Endothelial cell of umbilical vein (primary cell): ENCODE results near the gene MUC5AC. TPM values are rescaled to one million over a fixed set of nuclear protein-coding genes. Genes with fewer than 3 reads are reported as not detected.

Experiments used
- BruUV-seq: library from RNA; stranded (reverse); fragments of 400-500 nt; replicated peaks from 2 replicates; lab custom pipeline; 2021; lab: Mats Ljungman, UMichigan
- CTCF ChIA-PET: fragments of 300-600, 350-600 bp; sonication (Branson Sonifier 250); formaldehyde crosslinking; loops from one replicate; lab custom pipeline; 2021; ENCODE audit warnings: antibody characterized with exemption, inconsistent platforms; lab: Charles Lee
- POLR2A ChIA-PET: fragments of 300-600, 350-600 bp; sonication (Branson Sonifier 250); formaldehyde crosslinking; loops from one replicate; lab custom pipeline; 2021; ENCODE audit warnings: antibody characterized with exemption, inconsistent platforms; lab: Charles Lee
- DNase-seq: peaks from one replicate; pipeline ENCODE4 v3.0.0-alpha.2; 2011; ENCODE audit warnings: low read depth, low spot score
- FAIRE-seq: peaks from 2 replicates; lab custom pipeline; 2011; peaks lifted over from hg19 to GRCh38; lab: Jason Lieb, UNC
- H2AFZ ChIP-seq: 2 replicates; pipeline ENCODE4 v1.6.0; 2012; ENCODE audit warnings: low read depth, low read length, control low read depth, inconsistent platforms
- H3K27ac ChIP-seq: 2 replicates; pipeline ENCODE4 v1.5.1; 2011; ENCODE audit warnings: low read depth, mild to moderate bottlenecking, control low read depth, low read length, moderate library complexity; ENCODE audit not compliant: insufficient read depth
- H3K27me3 ChIP-seq, 2 experiments: 2 replicates each; pipeline versions ENCODE4 v1.6.0 to v1.6.1; 2011; ENCODE audit warnings: low read length in 2 of 2, mixed read lengths in 1 of 2; ENCODE audit not compliant: control insufficient read depth in 2 of 2, insufficient read depth in 2 of 2
- H3K36me3 ChIP-seq, 2 experiments: 2 replicates in 1 of 2; 3 replicates in 1 of 2; pipeline ENCODE4 v1.5.1; 2011; ENCODE audit warnings: low read length in 2 of 2, mild to moderate bottlenecking in 1 of 2, moderate library complexity in 1 of 2; ENCODE audit not compliant: control insufficient read depth in 2 of 2, insufficient read depth in 2 of 2; ENCODE audit errors: extremely low read depth in 1 of 2
- H3K4me1 ChIP-seq: 3 replicates; pipeline ENCODE4 v1.5.1; 2011; ENCODE audit warnings: mild to moderate bottlenecking, low read length; ENCODE audit not compliant: control insufficient read depth, insufficient read depth; ENCODE audit errors: extremely low read depth
- H3K4me2 ChIP-seq: 2 replicates; pipeline ENCODE4 v1.6.1; 2011; ENCODE audit warnings: low read length, control low read depth, mixed read lengths; ENCODE audit not compliant: insufficient read depth
- H3K4me3 ChIP-seq, 3 experiments: fragments of 200-600 bp in 1 of 3; sonication (generic), shearing (Covaris generic) in 1 of 3; replicated peaks in 1 of 3; 2 replicates each; pipeline ENCODE4 v1.5.1; 2011 to 2016; ENCODE audit warnings: control low read depth in 3 of 3, low read length in 3 of 3, mild to moderate bottlenecking in 2 of 3, inconsistent platforms in 1 of 3, low read depth in 1 of 3, moderate library complexity in 1 of 3; ENCODE audit not compliant: insufficient read depth in 1 of 3
- H3K79me2 ChIP-seq: 2 replicates; pipeline ENCODE4 v1.6.0; 2012; ENCODE audit warnings: low read length, inconsistent platforms; ENCODE audit not compliant: control insufficient read depth, insufficient read depth
- H3K9ac ChIP-seq: replicated peaks from 2 replicates; pipeline ENCODE3; 2011; ENCODE audit warnings: low read length, control low read depth; ENCODE audit not compliant: insufficient read depth; ENCODE audit errors: extremely low read depth
- H3K9me1 ChIP-seq: replicated peaks from 3 replicates; pipeline ENCODE4 v1.6.0; 2011; ENCODE audit warnings: mild to moderate bottlenecking, low read length; ENCODE audit not compliant: control insufficient read depth, insufficient read depth; ENCODE audit errors: extremely low read depth
- H3K9me3 ChIP-seq: replicated peaks from 2 replicates; pipeline ENCODE4 v1.5.1; 2012; ENCODE audit warnings: low read length, inconsistent platforms; ENCODE audit not compliant: control insufficient read depth, insufficient read depth
- H4K20me1 ChIP-seq: replicated peaks from 2 replicates; pipeline ENCODE3; 2011; ENCODE audit warnings: mild to moderate bottlenecking, low read length; ENCODE audit not compliant: control insufficient read depth, insufficient read depth; ENCODE audit errors: extremely low read depth
- EZH2 ChIP-seq: IDR thresholded peaks from 2 replicates; pipeline ENCODE4 v1.6.1; 2012; ENCODE audit warnings: borderline replicate concordance, low read depth, mild to moderate bottlenecking, moderate library complexity, low read length, inconsistent platforms; ENCODE audit not compliant: severe bottlenecking
- FOS ChIP-seq: IDR thresholded peaks from 2 replicates; pipeline ENCODE4 v1.6.1; 2011; ENCODE audit warnings: mild to moderate bottlenecking, low read length, moderate library complexity, borderline replicate concordance; ENCODE audit not compliant: insufficient read depth
- GATA2 ChIP-seq: IDR thresholded peaks from 2 replicates; pipeline ENCODE4 v1.7.0; 2011; ENCODE audit warnings: low read depth, mild to moderate bottlenecking, moderate library complexity, mixed read lengths, low read length; ENCODE audit not compliant: insufficient read length, insufficient read depth
- JUN ChIP-seq: IDR thresholded peaks from 2 replicates; pipeline ENCODE4 v1.6.1; 2011; ENCODE audit warnings: borderline replicate concordance, low read depth; ENCODE audit not compliant: insufficient read length, insufficient read depth
- MYC ChIP-seq: IDR thresholded peaks from one replicate; pipeline ENCODE4 v1.6.1; 2011; ENCODE audit warnings: mild to moderate bottlenecking, low read depth, low read length
- POLR2A ChIP-seq: IDR thresholded peaks from 2 replicates; pipeline ENCODE4 v1.6.1; 2012; ENCODE audit warnings: low read depth, mild to moderate bottlenecking, control low read depth, low read length
- POLR2AphosphoS5 ChIP-seq: IDR thresholded peaks from 2 replicates; pipeline ENCODE4 v1.6.1; 2012; ENCODE audit warnings: low read depth, mild to moderate bottlenecking, control low read depth, low read length, moderate library complexity; ENCODE audit not compliant: insufficient read depth
- dilution Hi-C: fragments of 300-500 bp; cut with MboI; formaldehyde crosslinking; loops from one replicate; pipeline ENCODE4 v1.15.0; 2019; ENCODE audit warnings: low sequenced_read_pairs; ENCODE audit not compliant: extremely low pct_ligation_motif_present
- intact Hi-C: fragments of 100-400 bp; cut with micrococcal nuclease; formaldehyde crosslinking; loops from one replicate; pipeline ENCODE4 v1.10.0; 2022
- polyA plus RNA-seq, 4 experiments: library from polyadenylated mRNA; depleted of rRNA in 3 of 4; stranded (reverse) in 3 of 4; unstranded in 1 of 4; fragments of >200 nt; gene quantifications; 2 replicates each; pipeline versions ENCODE4 v1.2.1 to v1.2.3, GENCODE V29; 2011 to 2012; ENCODE audit warnings: missing spikeins in 1 of 4
- total RNA-seq: library from RNA; stranded (reverse); gene quantifications from 2 replicates; pipeline ENCODE4 v1.2.3, GENCODE V29; 2021
- TF ChIP-seq, protein P1 (sequence below): IDR thresholded peaks from 2 replicates; pipeline ENCODE4 v1.6.1; 2011; ENCODE audit not compliant: insufficient read depth, insufficient read length
- TF ChIP-seq, protein P2 (sequence below), 2 donors: IDR thresholded peaks; 1 replicate in 1 of 2; 2 replicates in 1 of 2; pipeline ENCODE4 v1.5.1; 2011; ENCODE audit warnings: low read length in 2 of 2, mild to moderate bottlenecking in 2 of 2, moderate library complexity in 2 of 2, control low read depth in 1 of 2, inconsistent platforms in 1 of 2, low read depth in 1 of 2; ENCODE audit not compliant: insufficient read depth in 1 of 2; ENCODE audit errors: extremely low read depth in 1 of 2

Gene MUC5AC
- total and polyA plus RNA-seq, 2 donors (not counting 3 experiments of a cell fraction or from before 2014, with no cell fraction given): not detected

DNA sequence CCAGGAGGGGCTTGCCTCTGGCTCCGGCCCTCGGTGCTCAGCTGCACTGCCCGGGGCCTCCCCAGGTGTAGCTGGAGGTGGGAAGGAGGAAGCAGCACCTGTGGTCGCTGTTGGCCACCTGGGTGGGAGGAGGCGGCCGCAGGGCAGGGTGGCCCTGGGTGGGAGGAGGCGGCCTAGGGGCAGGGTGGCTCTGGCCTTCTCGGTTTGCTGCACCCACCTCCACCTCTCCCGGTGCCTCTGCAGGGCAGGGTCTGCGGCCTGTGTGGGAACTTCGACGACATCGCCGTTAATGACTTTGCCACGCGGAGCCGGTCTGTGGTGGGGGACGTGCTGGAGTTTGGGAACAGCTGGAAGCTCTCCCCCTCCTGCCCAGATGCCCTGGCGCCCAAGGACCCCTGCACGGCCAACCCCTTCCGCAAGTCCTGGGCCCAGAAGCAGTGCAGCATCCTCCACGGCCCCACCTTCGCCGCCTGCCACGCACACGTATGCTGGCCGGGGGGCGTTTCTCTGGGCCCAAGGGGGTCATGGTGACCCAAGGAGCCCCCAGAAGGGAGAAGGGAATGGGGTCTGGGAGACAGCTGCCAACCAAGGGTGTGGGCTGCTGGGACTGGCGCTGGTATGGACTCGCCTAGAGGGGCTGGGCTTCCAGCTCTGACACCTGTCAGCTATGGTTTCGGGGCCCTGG, 20.6 kb downstream of the MUC5AC start:
- Histone ChIP-seq H3K4me1 (no peaks in the 10 kb centered on the region), H3K4me2 (no peak overlapping the region), H3K36me3 (no peaks in the 10 kb centered on the region), H3K9me3 (no peaks in the 10 kb centered on the region), H3K9me1 (no peaks in the 10 kb centered on the region), H3K27me3 (no peaks in the 10 kb centered on the region), H2AFZ (no peak overlapping the region), H4K20me1 (no peaks in the 10 kb centered on the region), H3K79me2 (no peaks in the 10 kb centered on the region), H3K4me3 (no peak overlapping the region), H3K9ac (no peak overlapping the region), H3K27ac (no peak overlapping the region)
- BruUV-seq: no TSS peak
- POLR2A ChIA-PET: no interaction called here
- CTCF ChIA-PET: no interaction called here
- intact Hi-C loops (no loop called here), dilution Hi-C loops (no loop called here)
- DNase-seq: no peak
- no peak for FAIRE-seq
- TF ChIP-seq, protein P1, sequence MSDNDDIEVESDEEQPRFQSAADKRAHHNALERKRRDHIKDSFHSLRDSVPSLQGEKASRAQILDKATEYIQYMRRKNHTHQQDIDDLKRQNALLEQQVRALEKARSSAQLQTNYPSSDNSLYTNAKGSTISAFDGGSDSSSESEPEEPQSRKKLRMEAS: no peak
- TF ChIP-seq FOS: no peak
- TF ChIP-seq MYC: no peak
- TF ChIP-seq POLR2A: no peak
- TF ChIP-seq, protein P2, sequence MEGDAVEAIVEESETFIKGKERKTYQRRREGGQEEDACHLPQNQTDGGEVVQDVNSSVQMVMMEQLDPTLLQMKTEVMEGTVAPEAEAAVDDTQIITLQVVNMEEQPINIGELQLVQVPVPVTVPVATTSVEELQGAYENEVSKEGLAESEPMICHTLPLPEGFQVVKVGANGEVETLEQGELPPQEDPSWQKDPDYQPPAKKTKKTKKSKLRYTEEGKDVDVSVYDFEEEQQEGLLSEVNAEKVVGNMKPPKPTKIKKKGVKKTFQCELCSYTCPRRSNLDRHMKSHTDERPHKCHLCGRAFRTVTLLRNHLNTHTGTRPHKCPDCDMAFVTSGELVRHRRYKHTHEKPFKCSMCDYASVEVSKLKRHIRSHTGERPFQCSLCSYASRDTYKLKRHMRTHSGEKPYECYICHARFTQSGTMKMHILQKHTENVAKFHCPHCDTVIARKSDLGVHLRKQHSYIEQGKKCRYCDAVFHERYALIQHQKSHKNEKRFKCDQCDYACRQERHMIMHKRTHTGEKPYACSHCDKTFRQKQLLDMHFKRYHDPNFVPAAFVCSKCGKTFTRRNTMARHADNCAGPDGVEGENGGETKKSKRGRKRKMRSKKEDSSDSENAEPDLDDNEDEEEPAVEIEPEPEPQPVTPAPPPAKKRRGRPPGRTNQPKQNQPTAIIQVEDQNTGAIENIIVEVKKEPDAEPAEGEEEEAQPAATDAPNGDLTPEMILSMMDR (IDR thresholded peaks at IDR 0.05; ENCODE audit: extremely low read depth in 1 of 2, insufficient read depth in 1 of 2, low read depth in 1 of 2, low read length in 2 of 2): no peak
- no peak for TF ChIP-seq EZH2
- TF ChIP-seq GATA2: no peak
- TF ChIP-seq JUN: no peak
- no peak for TF ChIP-seq POLR2AphosphoS5
